ENCODE data around the gene IL36B. TPM values are rescaled to one million over a fixed set of nuclear protein-coding genes. Genes with fewer than 3 reads are reported as not detected.

Gene IL36B
- total and polyA plus RNA-seq, 2 donors = 0.11 TPM; not detected in 1

GRCh38 chr2:113050921-113051895 is 1.5 kb downstream of the IL36B start:
- Histone ChIP-seq H3K4me3 (ENCODE audit: low read length in 2 of 2) (no peak overlapping the region), H3K4me1 (ENCODE audit: control insufficient read depth in 2 of 2, insufficient read depth in 2 of 2, low read length in 2 of 2) (no peaks in the 10 kb centered on the region), H3K27me3 (ENCODE audit: control insufficient read depth in 2 of 2, insufficient read depth in 1 of 2, low read length in 1 of 2) (no peaks in the 10 kb centered on the region), H3K9me3 (ENCODE audit: control insufficient read depth in 2 of 2, insufficient read depth in 1 of 2, low read length in 1 of 2) (peaks cover 0 to 18% of the 10 kb centered on the region in 2 donors), H3K36me3 (ENCODE audit: control insufficient read depth in 2 of 2, insufficient read depth in 2 of 2, low read length in 1 of 2) (no peaks in the 10 kb centered on the region), H3K27ac (ENCODE audit: low read depth in 1 of 2, low read length in 1 of 2) (no peak overlapping the region)
- no peak for DNase-seq (ENCODE audit: low read depth in 6 of 9, low spot score in 9 of 9)
- 96% methylated on average over 38 of the region's 38 CpGs for WGBS

- H3K4me1 ChIP-seq (ENCODE audit: control insufficient read depth in 2 of 2, insufficient read depth in 2 of 2, low read length in 2 of 2) = no peaks in the 10 kb centered on the region
- no peak overlapping the region for H3K27ac ChIP-seq (ENCODE audit: low read depth in 1 of 2, low read length in 1 of 2)
- H3K27me3 ChIP-seq (ENCODE audit: control insufficient read depth in 2 of 2, insufficient read depth in 1 of 2, low read length in 1 of 2) = no peaks in the 10 kb centered on the region
- 98% methylated on average over 5 of the region's 5 CpGs for WGBS
- H3K9me3 ChIP-seq (ENCODE audit: control insufficient read depth in 2 of 2, insufficient read depth in 1 of 2, low read length in 1 of 2) = peaks cover 0 to 7% of the 10 kb centered on the region in 2 donors
- H3K4me3 ChIP-seq (ENCODE audit: low read length in 2 of 2) = no peak overlapping the region
- H3K36me3 ChIP-seq (ENCODE audit: control insufficient read depth in 2 of 2, insufficient read depth in 2 of 2, low read length in 1 of 2) = no peaks in the 10 kb centered on the region
- no peak for DNase-seq (ENCODE audit: low read depth in 6 of 9, low spot score in 9 of 9)
These were observed 6.2 kb downstream of the IL36B start for GRCh38 chr2:113046465-113046864.

GRCh38 chr2:113041871-113042270 is 10.8 kb downstream of the IL36B start:
- Histone ChIP-seq H3K4me3 (ENCODE audit: low read length in 2 of 2) (no peak overlapping the region), H3K4me1 (ENCODE audit: control insufficient read depth in 2 of 2, insufficient read depth in 2 of 2, low read length in 2 of 2) (no peaks in the 10 kb centered on the region), H3K36me3 (ENCODE audit: control insufficient read depth in 2 of 2, insufficient read depth in 2 of 2, low read length in 1 of 2) (no peaks in the 10 kb centered on the region), H3K9me3 (ENCODE audit: control insufficient read depth in 2 of 2, insufficient read depth in 1 of 2, low read length in 1 of 2) (no peaks in the 10 kb centered on the region), H3K27me3 (ENCODE audit: control insufficient read depth in 2 of 2, insufficient read depth in 1 of 2, low read length in 1 of 2) (no peaks in the 10 kb centered on the region), H3K27ac (ENCODE audit: low read depth in 1 of 2, low read length in 1 of 2) (no peak overlapping the region)
- WGBS = 81% methylated on average over 5 of the region's 5 CpGs
- DNase-seq (ENCODE audit: low read depth in 6 of 9, low spot score in 9 of 9) = no peak

GRCh38 chr2:113039719-113040118 is 12.9 kb downstream of the IL36B start:
- no peak overlapping the region for H3K4me3 ChIP-seq (ENCODE audit: low read length in 2 of 2)
- H3K4me1 ChIP-seq (ENCODE audit: control insufficient read depth in 2 of 2, insufficient read depth in 2 of 2, low read length in 2 of 2) = no peaks in the 10 kb centered on the region
- 74% methylated on average over 5 of the region's 5 CpGs for WGBS
- H3K9me3 ChIP-seq (ENCODE audit: control insufficient read depth in 2 of 2, insufficient read depth in 1 of 2, low read length in 1 of 2) = no peaks in the 10 kb centered on the region
- no peak overlapping the region for H3K27ac ChIP-seq (ENCODE audit: low read depth in 1 of 2, low read length in 1 of 2)
- peaks cover 0 to 3% of the 10 kb centered on the region in 2 donors for H3K27me3 ChIP-seq (ENCODE audit: control insufficient read depth in 2 of 2, insufficient read depth in 1 of 2, low read length in 1 of 2)
- no peaks in the 10 kb centered on the region for H3K36me3 ChIP-seq (ENCODE audit: control insufficient read depth in 2 of 2, insufficient read depth in 2 of 2, low read length in 1 of 2)
- DNase-seq (ENCODE audit: low read depth in 6 of 9, low spot score in 9 of 9) = no peak

GRCh38 chr2:113039158-113039557 is 13.5 kb downstream of the IL36B start:
- Histone ChIP-seq H3K9me3 (ENCODE audit: control insufficient read depth in 2 of 2, insufficient read depth in 1 of 2, low read length in 1 of 2) (no peaks in the 10 kb centered on the region), H3K27ac (ENCODE audit: low read depth in 1 of 2, low read length in 1 of 2) (no peak overlapping the region), H3K4me3 (ENCODE audit: low read length in 2 of 2) (no peak overlapping the region), H3K27me3 (ENCODE audit: control insufficient read depth in 2 of 2, insufficient read depth in 1 of 2, low read length in 1 of 2) (peaks cover 0 to 6% of the 10 kb centered on the region in 2 donors), H3K36me3 (ENCODE audit: control insufficient read depth in 2 of 2, insufficient read depth in 2 of 2, low read length in 1 of 2) (no peaks in the 10 kb centered on the region), H3K4me1 (ENCODE audit: control insufficient read depth in 2 of 2, insufficient read depth in 2 of 2, low read length in 2 of 2) (no peaks in the 10 kb centered on the region)
- 95% methylated on average over 2 of the region's 2 CpGs for WGBS
- DNase-seq (ENCODE audit: low read depth in 6 of 9, low spot score in 9 of 9) = no peak

- H3K4me1 ChIP-seq (ENCODE audit: control insufficient read depth in 2 of 2, insufficient read depth in 2 of 2, low read length in 2 of 2) = no peaks in the 10 kb centered on the region
- no peaks in the 10 kb centered on the region for H3K9me3 ChIP-seq (ENCODE audit: control insufficient read depth in 2 of 2, insufficient read depth in 1 of 2, low read length in 1 of 2)
- H3K27me3 ChIP-seq (ENCODE audit: control insufficient read depth in 2 of 2, insufficient read depth in 1 of 2, low read length in 1 of 2) = peaks cover 0 to 6% of the 10 kb centered on the region in 2 donors
- no peaks in the 10 kb centered on the region for H3K36me3 ChIP-seq (ENCODE audit: control insufficient read depth in 2 of 2, insufficient read depth in 2 of 2, low read length in 1 of 2)
- H3K4me3 ChIP-seq (ENCODE audit: low read length in 2 of 2) = no peak overlapping the region
- WGBS = 97% methylated on average over 3 of the region's 3 CpGs
- H3K27ac ChIP-seq (ENCODE audit: low read depth in 1 of 2, low read length in 1 of 2) = no peak overlapping the region
- no peak for DNase-seq (ENCODE audit: low read depth in 6 of 9, low spot score in 9 of 9)
These were observed 14.4 kb downstream of the IL36B start for GRCh38 chr2:113038291-113038690.

- DNase-seq (ENCODE audit: low read depth in 6 of 9, low spot score in 9 of 9) = no peak
- Histone ChIP-seq H3K9me3 (ENCODE audit: control insufficient read depth in 2 of 2, insufficient read depth in 1 of 2, low read length in 1 of 2) (no peaks in the 10 kb centered on the region), H3K27ac (ENCODE audit: low read depth in 1 of 2, low read length in 1 of 2) (no peak overlapping the region), H3K36me3 (ENCODE audit: control insufficient read depth in 2 of 2, insufficient read depth in 2 of 2, low read length in 1 of 2) (no peaks in the 10 kb centered on the region), H3K4me1 (ENCODE audit: control insufficient read depth in 2 of 2, insufficient read depth in 2 of 2, low read length in 2 of 2) (no peaks in the 10 kb centered on the region), H3K27me3 (ENCODE audit: control insufficient read depth in 2 of 2, insufficient read depth in 1 of 2, low read length in 1 of 2) (peaks cover 0 to 6% of the 10 kb centered on the region in 2 donors), H3K4me3 (ENCODE audit: low read length in 2 of 2) (no peak overlapping the region)
- 98% methylated on average over 9 of the region's 9 CpGs for WGBS
These were observed 15.9 kb downstream of the IL36B start for GRCh38 chr2:113036763-113037162.

- Histone ChIP-seq H3K4me1 (ENCODE audit: control insufficient read depth in 2 of 2, insufficient read depth in 2 of 2, low read length in 2 of 2) (no peaks in the 10 kb centered on the region), H3K27me3 (ENCODE audit: control insufficient read depth in 2 of 2, insufficient read depth in 1 of 2, low read length in 1 of 2) (peaks cover 0 to 11% of the 10 kb centered on the region in 2 donors), H3K9me3 (ENCODE audit: control insufficient read depth in 2 of 2, insufficient read depth in 1 of 2, low read length in 1 of 2) (no peaks in the 10 kb centered on the region), H3K36me3 (ENCODE audit: control insufficient read depth in 2 of 2, insufficient read depth in 2 of 2, low read length in 1 of 2) (no peaks in the 10 kb centered on the region), H3K4me3 (ENCODE audit: low read length in 2 of 2) (no peak overlapping the region), H3K27ac (ENCODE audit: low read depth in 1 of 2, low read length in 1 of 2) (no peak overlapping the region)
- DNase-seq (ENCODE audit: low read depth in 6 of 9, low spot score in 9 of 9) = no peak
- WGBS = 92% methylated on average over 3 of the region's 3 CpGs
These were observed 18.7 kb downstream of the IL36B start for GRCh38 chr2:113034016-113034415.

GRCh38 chr2:113032737-113033136 is 19.9 kb downstream of the IL36B start:
- WGBS = 94% methylated on average over 1 of the region's 1 CpG

More at GRCh38 chr2:113032737-113033136, 19.9 kb downstream of the IL36B start:
- H3K27ac ChIP-seq (ENCODE audit: low read depth in 1 of 2, low read length in 1 of 2) = no peak overlapping the region
- peaks cover 0 to 18% of the 10 kb centered on the region in 2 donors for H3K27me3 ChIP-seq (ENCODE audit: control insufficient read depth in 2 of 2, insufficient read depth in 1 of 2, low read length in 1 of 2)
- no peak for DNase-seq (ENCODE audit: low read depth in 6 of 9, low spot score in 9 of 9)
- no peak overlapping the region for H3K4me3 ChIP-seq (ENCODE audit: low read length in 2 of 2)
- no peaks in the 10 kb centered on the region for H3K4me1 ChIP-seq (ENCODE audit: control insufficient read depth in 2 of 2, insufficient read depth in 2 of 2, low read length in 2 of 2)
- no peaks in the 10 kb centered on the region for H3K9me3 ChIP-seq (ENCODE audit: control insufficient read depth in 2 of 2, insufficient read depth in 1 of 2, low read length in 1 of 2)
- H3K36me3 ChIP-seq (ENCODE audit: control insufficient read depth in 2 of 2, insufficient read depth in 2 of 2, low read length in 1 of 2) = no peaks in the 10 kb centered on the region
